ENCODE measurements around the gene FSTL5.

- TF ChIP-seq CTCF (conservative IDR thresholded peaks at IDR 0.05 in 1 of 2, IDR thresholded peaks at IDR 0.05 in 1 of 2; ENCODE audit: extremely low read depth in 1 of 2, insufficient read depth in 1 of 2, low read depth in 1 of 2, low read length in 2 of 2) (no peak), EZH2 (IDR thresholded peaks at IDR 0.05; ENCODE audit: borderline replicate concordance, low read length) (no peak)
Observed at GRCh38 chr4:161554372-161554990, 609.3 kb downstream of the FSTL5 start.

Data from mammary epithelial cell (primary cell).